Activated gamma-delta T cell treated with Interleukin-2 at 50 U/mL for 16 hours (primary cell): Measurements from ENCODE around the gene FLVCR2.
"Not testable (repeated sequence)": the region's sequence is repeated elsewhere in the genome, so short reads cannot be mapped to it uniquely, and the experiment has no call there.

Experiments used
- DNase-seq: peaks from one replicate; pipeline ENCODE4 v3.0.0-alpha.2; 2020

The FLVCR2 gene

GRCh38 chr14:75597149-75597548 is 18.7 kb downstream of the FLVCR2 start:
- DNase-seq: no peak

- not testable (repeated sequence) for DNase-seq
Measured at GRCh38 chr14:75600100-75600499, 21.7 kb downstream of the FLVCR2 start.

- not testable (repeated sequence) for DNase-seq
Measured at GRCh38 chr14:75601061-75601460, 22.6 kb downstream of the FLVCR2 start.

GRCh38 chr14:75602503-75602902 is 24.1 kb downstream of the FLVCR2 start:
- DNase-seq: no peak

GRCh38 chr14:75604979-75605851 is 26.8 kb downstream of the FLVCR2 start:
- no peak for DNase-seq

- DNase-seq: no peak
Measured at GRCh38 chr14:75605916-75606315, 27.5 kb downstream of the FLVCR2 start.

- DNase-seq: no peak
Measured at GRCh38 chr14:75607044-75607443, 28.6 kb downstream of the FLVCR2 start.

GRCh38 chr14:75607842-75608640 is 29.6 kb downstream of the FLVCR2 start:
- no peak for DNase-seq

- no peak for DNase-seq
Measured at GRCh38 chr14:75609116-75609515, 30.7 kb downstream of the FLVCR2 start.

- no peak for DNase-seq
Measured at GRCh38 chr14:75609606-75610475, 31.4 kb downstream of the FLVCR2 start.

GRCh38 chr14:75610834-75611233 is 32.4 kb downstream of the FLVCR2 start:
- DNase-seq: no peak

GRCh38 chr14:75612157-75612556 is 33.7 kb downstream of the FLVCR2 start:
- no peak for DNase-seq

- DNase-seq: no peak
Measured at GRCh38 chr14:75614179-75614578, 35.8 kb downstream of the FLVCR2 start.

GRCh38 chr14:75615200-75615599 is 36.8 kb downstream of the FLVCR2 start:
- no peak for DNase-seq

GRCh38 chr14:75619548-75619947 is 41.1 kb downstream of the FLVCR2 start:
- no peak for DNase-seq

GRCh38 chr14:75625034-75625433 is 46.6 kb downstream of the FLVCR2 start:
- no peak for DNase-seq

GRCh38 chr14:75626396-75626795 is 48.0 kb downstream of the FLVCR2 start:
- DNase-seq: no peak

- no peak for DNase-seq
Measured at GRCh38 chr14:75626863-75627262, 48.4 kb downstream of the FLVCR2 start.

- no peak for DNase-seq
Measured at GRCh38 chr14:75627406-75627805, 49.0 kb downstream of the FLVCR2 start.

- DNase-seq: no peak
Measured at GRCh38 chr14:75628816-75629215, 50.4 kb downstream of the FLVCR2 start.

- DNase-seq: no peak
Measured at GRCh38 chr14:75630695-75631452, 52.5 kb downstream of the FLVCR2 start.

GRCh38 chr14:75631453-75631831 is 53.0 kb downstream of the FLVCR2 start:
- DNase-seq: no peak
